ENCODE results near the gene ROMO1.
"Not testable (repeated sequence)": the region's sequence is repeated elsewhere in the genome, so short reads cannot be mapped to it uniquely, and the experiment has no call there.

The ROMO1 gene

GRCh38 chr20:35710884-35711587 is 11.8 kb downstream of the ROMO1 start:
- no peak for DNase-seq (ENCODE audit: low read depth in 2 of 2)

GRCh38 chr20:35711588-35712209 is 12.5 kb downstream of the ROMO1 start:
- no peak for DNase-seq (ENCODE audit: low read depth in 2 of 2)

GRCh38 chr20:35713120-35713519 is 13.9 kb downstream of the ROMO1 start:
- not testable (repeated sequence) for DNase-seq (ENCODE audit: low read depth in 2 of 2)

- no peak for DNase-seq (ENCODE audit: low read depth in 2 of 2)
These were observed 14.9 kb downstream of the ROMO1 start for GRCh38 chr20:35714127-35714526.

- DNase-seq (ENCODE audit: low read depth in 2 of 2): no peak
These were observed 16.4 kb downstream of the ROMO1 start for GRCh38 chr20:35715652-35716051.

- no peak for DNase-seq (ENCODE audit: low read depth in 2 of 2)
These were observed 17.1 kb downstream of the ROMO1 start for GRCh38 chr20:35716330-35716729.

- DNase-seq (ENCODE audit: low read depth in 2 of 2): not testable (repeated sequence)
These were observed 19.1 kb downstream of the ROMO1 start for GRCh38 chr20:35718321-35718720.

- no peak for DNase-seq (ENCODE audit: low read depth in 2 of 2)
These were observed 19.9 kb downstream of the ROMO1 start for GRCh38 chr20:35718972-35719635.

GRCh38 chr20:35719717-35720116 is 20.5 kb downstream of the ROMO1 start:
- DNase-seq (ENCODE audit: low read depth in 2 of 2): no peak

- no peak for DNase-seq (ENCODE audit: low read depth in 2 of 2)
These were observed 21.2 kb downstream of the ROMO1 start for GRCh38 chr20:35720165-35721123.

- no peak for DNase-seq (ENCODE audit: low read depth in 2 of 2)
These were observed 22.0 kb downstream of the ROMO1 start for GRCh38 chr20:35721219-35721618.

- no peak for DNase-seq (ENCODE audit: low read depth in 2 of 2)
These were observed 22.4 kb downstream of the ROMO1 start for GRCh38 chr20:35721621-35722020.

GRCh38 chr20:35723275-35723639 is 24.1 kb downstream of the ROMO1 start:
- not testable (repeated sequence) for DNase-seq (ENCODE audit: low read depth in 2 of 2)

- DNase-seq (ENCODE audit: low read depth in 2 of 2): not testable (repeated sequence)
These were observed 24.6 kb downstream of the ROMO1 start for GRCh38 chr20:35723652-35724320.

GRCh38 chr20:35724321-35725230 is 25.4 kb downstream of the ROMO1 start:
- no peak for DNase-seq (ENCODE audit: low read depth in 2 of 2)

GRCh38 chr20:35726842-35727711 is 27.9 kb downstream of the ROMO1 start:
- no peak for DNase-seq (ENCODE audit: low read depth in 2 of 2)

GRCh38 chr20:35729283-35729807 is 30.1 kb downstream of the ROMO1 start:
- no peak for DNase-seq (ENCODE audit: low read depth in 2 of 2)

- DNase-seq (ENCODE audit: low read depth in 2 of 2): no peak
These were observed 30.8 kb downstream of the ROMO1 start for GRCh38 chr20:35729836-35730582.
